NCI-H82 treated with DMSO at 0.1 percent for 48 hours (cell line): ENCODE data around the gene ADD1.

Experiments
- DNase-seq: peaks from one replicate; lab custom pipeline; 2025; ENCODE audit not compliant: unreplicated experiment; lab: John Stamatoyannopoulos, UW

The ADD1 gene

DNA sequence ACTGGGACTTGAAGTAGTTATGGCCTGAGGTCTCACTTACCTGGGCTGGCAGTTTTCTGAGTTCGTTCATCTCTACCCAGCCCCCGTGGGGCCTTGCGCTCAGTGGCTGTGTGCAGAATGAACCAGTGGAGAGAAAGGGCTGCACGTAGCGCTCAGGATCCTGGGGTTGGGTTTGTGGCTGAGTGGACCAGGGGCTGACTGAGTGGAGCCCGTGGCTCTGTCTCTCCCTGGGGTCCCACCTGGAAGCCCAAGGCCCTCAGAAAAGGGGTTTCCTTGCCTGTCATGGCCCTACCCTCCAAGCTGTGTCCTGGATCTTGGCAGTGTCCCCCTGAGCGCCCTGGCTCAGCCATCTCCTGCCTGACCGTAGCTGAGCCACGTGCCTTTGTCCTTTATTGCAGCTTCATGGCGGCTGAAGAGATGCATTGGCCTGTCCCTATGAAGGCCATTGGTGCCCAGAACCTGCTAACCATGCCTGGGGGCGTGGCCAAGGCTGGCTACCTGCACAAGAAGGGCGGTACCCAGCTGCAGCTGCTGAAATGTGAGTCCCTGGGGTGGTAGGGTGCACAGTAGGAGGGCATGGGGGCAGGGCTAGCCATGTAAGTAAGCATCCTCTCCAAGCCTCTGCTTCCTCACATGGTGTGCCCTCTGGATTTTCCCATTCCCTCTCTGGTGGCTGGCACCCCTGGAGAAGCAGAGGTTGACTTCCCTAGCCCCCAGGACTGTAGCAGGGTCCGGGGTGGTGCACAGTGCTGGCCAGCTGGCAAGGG, 23.2 kb upstream of the ADD1 start:
- no peak for DNase-seq

GRCh38 chr4:2822461-2823300, 21.0 kb upstream of the ADD1 start:
- DNase-seq: no peak

- DNase-seq: no peak
Measured at GRCh38 chr4:2823301-2823670, 20.4 kb upstream of the ADD1 start.

- no peak for DNase-seq
Measured at GRCh38 chr4:2823671-2824328, 19.8 kb upstream of the ADD1 start.

DNA sequence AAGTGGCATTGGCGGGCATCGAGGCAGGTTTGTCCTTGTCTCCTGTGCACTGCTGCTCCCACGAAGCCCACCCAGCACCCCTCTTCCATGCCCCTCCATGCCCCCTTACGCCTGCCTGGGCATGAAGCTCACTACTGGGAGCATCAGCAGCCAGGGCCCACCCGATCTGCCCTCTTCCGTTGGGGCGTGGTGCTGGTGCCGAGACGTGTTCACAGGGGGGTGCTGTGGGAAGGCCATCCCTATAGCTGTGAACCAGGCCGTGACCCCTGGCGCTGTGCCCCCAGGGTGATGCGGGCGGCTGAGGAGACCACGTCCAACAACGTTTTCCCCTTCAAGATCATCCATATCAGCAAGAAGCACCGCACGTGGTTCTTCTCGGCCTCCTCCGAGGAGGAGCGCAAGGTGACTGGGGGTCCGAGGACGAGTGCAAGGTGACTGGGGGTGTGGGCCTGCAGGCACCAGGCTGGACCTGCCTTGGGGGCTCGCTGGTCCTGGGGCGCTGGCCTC, 19.3 kb upstream of the ADD1 start:
- DNase-seq: no peak

- DNase-seq: no peak
Measured at GRCh38 chr4:2824836-2825381, 18.7 kb upstream of the ADD1 start.

DNA sequence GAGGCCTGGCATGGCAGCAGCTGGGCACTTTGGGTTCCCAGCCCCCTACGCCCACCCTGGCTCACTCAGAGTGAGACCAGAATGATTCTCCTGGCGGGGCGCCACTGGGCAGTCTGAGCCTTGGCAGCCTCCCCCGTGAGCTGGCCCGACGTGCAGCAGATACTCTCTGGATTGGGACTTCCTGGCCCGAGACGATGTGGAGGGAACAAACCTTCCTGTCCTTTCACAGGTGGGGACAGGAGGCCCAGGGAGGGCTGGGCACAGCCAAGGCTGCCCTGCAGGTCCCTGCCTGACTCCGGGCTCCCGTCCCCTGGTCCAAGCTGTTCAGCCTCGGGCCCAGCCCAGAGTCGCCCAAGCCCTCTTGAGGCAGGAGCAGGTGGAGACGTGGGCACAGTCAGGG, 17.9 kb upstream of the ADD1 start:
- no peak for DNase-seq

- no peak for DNase-seq
Measured at GRCh38 chr4:2827071-2827873, 16.4 kb upstream of the ADD1 start.

- DNase-seq: no peak
Measured at GRCh38 chr4:2827874-2828751, 15.5 kb upstream of the ADD1 start.

GRCh38 chr4:2828758-2829181, 14.9 kb upstream of the ADD1 start:
- DNase-seq: no peak

DNA sequence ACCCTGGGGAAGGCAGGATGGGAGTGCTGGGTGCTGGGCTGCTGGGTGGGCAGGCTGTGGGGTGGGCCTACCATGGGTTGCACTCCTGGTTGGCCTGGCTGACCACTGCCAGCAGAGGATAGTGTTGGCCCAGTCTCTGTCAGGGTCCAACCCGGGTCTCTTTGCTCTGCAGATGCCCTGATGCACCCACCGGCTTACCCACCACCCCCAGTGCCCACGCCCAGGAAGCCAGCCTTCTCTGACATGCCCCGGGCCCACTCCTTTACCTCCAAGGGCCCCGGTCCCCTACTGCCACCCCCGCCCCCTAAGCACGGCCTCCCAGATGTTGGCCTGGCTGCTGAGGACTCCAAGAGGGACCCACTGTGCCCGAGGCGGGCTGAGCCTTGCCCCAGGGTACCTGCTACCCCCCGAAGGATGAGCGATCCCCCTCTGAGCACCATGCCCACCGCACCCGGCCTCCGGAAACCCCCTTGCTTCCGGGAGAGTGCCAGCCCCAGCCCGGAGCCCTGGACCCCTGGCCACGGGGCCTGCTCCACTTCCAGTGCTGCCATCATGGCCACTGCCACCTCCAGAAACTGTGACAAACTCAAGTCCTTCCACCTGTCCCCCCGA, 14.2 kb upstream of the ADD1 start:
- no peak for DNase-seq

- DNase-seq: no peak
Measured at GRCh38 chr4:2829933-2830451, 13.7 kb upstream of the ADD1 start.

GRCh38 chr4:2830632-2831610, 12.7 kb upstream of the ADD1 start:
- DNase-seq: no peak

DNA sequence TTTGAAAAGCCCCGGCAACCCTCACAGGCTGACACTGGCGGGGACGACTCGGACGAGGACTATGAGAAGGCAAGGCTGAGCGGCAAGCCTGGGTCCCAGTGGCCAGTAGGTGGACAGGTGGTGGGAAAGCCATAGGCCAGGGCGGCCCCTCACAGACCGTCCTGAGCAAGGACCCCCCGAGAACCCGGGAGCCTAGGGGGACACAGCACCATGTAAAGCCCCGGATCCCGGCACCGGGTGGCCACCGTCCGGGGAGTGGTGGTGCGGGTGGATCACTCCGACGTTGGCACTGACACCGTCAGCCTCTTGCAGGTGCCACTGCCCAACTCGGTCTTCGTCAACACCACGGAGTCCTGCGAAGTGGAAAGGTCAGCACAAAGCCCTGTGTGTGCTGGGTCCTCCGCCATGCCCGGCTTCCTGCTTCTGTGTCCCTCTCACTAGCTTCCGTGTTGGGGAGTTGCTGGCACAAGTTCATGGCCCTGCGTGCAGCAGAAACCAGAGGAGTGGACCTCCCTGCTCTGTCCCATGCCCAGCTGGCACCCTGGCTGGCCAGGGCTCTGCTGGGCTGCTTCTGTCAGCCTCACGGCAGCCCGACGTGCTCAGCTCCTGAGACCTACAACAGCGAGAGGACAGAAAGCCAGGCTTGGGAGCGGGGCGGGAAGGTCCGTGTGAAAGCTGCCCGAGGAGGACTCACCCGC, 11.9 kb upstream of the ADD1 start:
- DNase-seq: no peak

GRCh38 chr4:2832309-2832980, 11.2 kb upstream of the ADD1 start:
- no peak for DNase-seq

- DNase-seq: no peak
Measured at GRCh38 chr4:2832981-2833670, 10.5 kb upstream of the ADD1 start.
